HepG2 (cell line): ENCODE results near the gene PUS7. TPM values are rescaled to one million over a fixed set of nuclear protein-coding genes. Genes with fewer than 3 reads are reported as not detected.

ENCODE experiments used
- ADNP ChIP-seq: sonication (generic); formaldehyde crosslinking; IDR thresholded peaks from 2 replicates; pipeline ENCODE4 v1.4.0; 2020; ENCODE audit warnings: missing genetic modification reagents
- ATAD3A ChIP-seq: sonication (generic); formaldehyde crosslinking; IDR thresholded peaks from 2 replicates; pipeline ENCODE4 v1.4.0; 2020; ENCODE audit warnings: missing genetic modification reagents
- CHD4 ChIP-seq: fragments of 200-600 bp; sonication (generic); IDR thresholded peaks from 2 replicates; pipeline ENCODE4 v1.7.0; 2017; ENCODE audit warnings: mild to moderate bottlenecking, low read length, borderline replicate concordance
- EEA1 ChIP-seq: sonication (generic); formaldehyde crosslinking; IDR thresholded peaks from 2 replicates; pipeline ENCODE4 v1.5.1; 2020; ENCODE audit warnings: mild to moderate bottlenecking, missing genetic modification reagents, borderline replicate concordance
- ELF3 ChIP-seq: IDR thresholded peaks from 2 replicates; pipeline ENCODE4 v1.6.1; 2016; ENCODE audit warnings: missing genetic modification reagents, missing compliant biosample characterization
- HES4 ChIP-seq: sonication (generic); formaldehyde crosslinking; IDR thresholded peaks from 2 replicates; pipeline ENCODE4 v1.9.0; 2021; ENCODE audit warnings: mild to moderate bottlenecking, missing genetic modification reagents, borderline replicate concordance
- KDM1A ChIP-seq: IDR thresholded peaks from 2 replicates; pipeline ENCODE4 v1.6.1; 2016; ENCODE audit warnings: missing compliant biosample characterization
- KLF12 ChIP-seq: sonication (generic); formaldehyde crosslinking; IDR thresholded peaks from 2 replicates; pipeline ENCODE4 v1.4.0; 2020; ENCODE audit warnings: missing genetic modification reagents, borderline replicate concordance
- KLF15 ChIP-seq: sonication (generic); formaldehyde crosslinking; IDR thresholded peaks from 2 replicates; pipeline ENCODE4 v1.8.1; 2023; ENCODE audit warnings: borderline replicate concordance, mild to moderate bottlenecking, inconsistent platforms, missing genetic modification reagents, mixed read lengths
- MYNN ChIP-seq: sonication (generic); formaldehyde crosslinking; IDR thresholded peaks from 2 replicates; pipeline ENCODE4 v1.4.0; 2020; ENCODE audit warnings: mild to moderate bottlenecking, low read depth, missing genetic modification reagents
- RARA ChIP-seq: IDR thresholded peaks from 2 replicates; pipeline ENCODE4 v1.6.1; 2016; ENCODE audit warnings: missing genetic modification reagents, missing compliant biosample characterization
- TSC22D2 ChIP-seq: sonication (generic); formaldehyde crosslinking; IDR thresholded peaks from 2 replicates; pipeline ENCODE4 v1.5.1; 2020; ENCODE audit warnings: missing genetic modification reagents, mild to moderate bottlenecking, borderline replicate concordance
- ZFX ChIP-seq: sonication (generic); formaldehyde crosslinking; IDR thresholded peaks from 2 replicates; pipeline ENCODE4 v1.4.0; 2020; ENCODE audit warnings: mild to moderate bottlenecking, low read depth, missing genetic modification reagents, moderate library complexity
- ZNF260 ChIP-seq: sonication (generic); formaldehyde crosslinking; IDR thresholded peaks from 2 replicates; pipeline ENCODE4 v1.4.0; 2020; ENCODE audit warnings: missing genetic modification reagents, low read depth, mild to moderate bottlenecking, borderline replicate concordance
- ZNF598 ChIP-seq: sonication (generic); formaldehyde crosslinking; IDR thresholded peaks from 2 replicates; pipeline ENCODE4 v1.5.1; 2020; ENCODE audit warnings: mild to moderate bottlenecking, missing genetic modification reagents, borderline replicate concordance
- ZNF672 ChIP-seq: sonication (generic); formaldehyde crosslinking; IDR thresholded peaks from 2 replicates; pipeline ENCODE4 v1.8.1; 2022; ENCODE audit warnings: missing genetic modification reagents
- ZNF792 ChIP-seq: IDR thresholded peaks from 2 replicates; pipeline ENCODE4 v1.6.1; 2016
- ZNF878 ChIP-seq: sonication (generic); formaldehyde crosslinking; IDR thresholded peaks from 2 replicates; pipeline ENCODE4 v1.8.1; 2023; ENCODE audit warnings: mild to moderate bottlenecking, missing genetic modification reagents, moderate library complexity
- ZNF891 ChIP-seq: sonication (generic); formaldehyde crosslinking; IDR thresholded peaks from 2 replicates; pipeline ENCODE4 v1.5.0; 2020; ENCODE audit warnings: mild to moderate bottlenecking, missing genetic modification reagents
- polyA plus RNA-seq, 8 experiments: library from polyadenylated mRNA; depleted of rRNA in 3 of 8; stranded (reverse) in 7 of 8; unstranded in 1 of 8; fragments of >200 nt; fragmentation: Illumina TruSeq in 4 of 8; extraction: Trizol in 4 of 8; gene quantifications; 2 replicates each; pipeline versions ENCODE4 v1.2.1 to v1.2.3, GENCODE V29; 2011 to 2016; ENCODE audit warnings: low read depth in 4 of 8, missing spikeins in 1 of 8, mixed read lengths in 1 of 8; ENCODE audit not compliant: insufficient read depth in 1 of 8
- total RNA-seq, 5 experiments: library from RNA; depleted of rRNA; stranded (reverse); fragments of >200 nt; fragmentation: Illumina TruSeq; extraction: Trizol; gene quantifications; 2 replicates each; pipeline ENCODE4 v1.2.3, GENCODE V29; 2016; ENCODE audit warnings: low read depth in 1 of 5
- TF ChIP-seq, protein P1 (sequence below): IDR thresholded peaks from 2 replicates; pipeline ENCODE4 v1.6.1; 2016; ENCODE audit warnings: missing compliant biosample characterization, missing genetic modification reagents, borderline replicate concordance
- TF ChIP-seq, protein P2 (sequence below): sonication (generic); formaldehyde crosslinking; IDR thresholded peaks from 2 replicates; pipeline ENCODE4 v1.5.1; 2020; ENCODE audit warnings: mild to moderate bottlenecking, missing genetic modification reagents
- TF ChIP-seq, protein P3 (sequence below): sonication (generic); formaldehyde crosslinking; IDR thresholded peaks from 2 replicates; pipeline ENCODE4 v1.8.1; 2023; ENCODE audit warnings: mild to moderate bottlenecking, missing genetic modification reagents
- TF ChIP-seq, protein P4 (sequence below): sonication (generic); formaldehyde crosslinking; IDR thresholded peaks from 2 replicates; pipeline ENCODE4 v1.8.1; 2023; ENCODE audit warnings: mild to moderate bottlenecking, moderate library complexity, missing genetic modification reagents

The PUS7 gene
- total and polyA plus RNA-seq, 2 of the 13 experiments (the other 11 are each of a cell fraction or from before 2014, with no cell fraction given), result 14.4 to 41.2 TPM

DNA sequence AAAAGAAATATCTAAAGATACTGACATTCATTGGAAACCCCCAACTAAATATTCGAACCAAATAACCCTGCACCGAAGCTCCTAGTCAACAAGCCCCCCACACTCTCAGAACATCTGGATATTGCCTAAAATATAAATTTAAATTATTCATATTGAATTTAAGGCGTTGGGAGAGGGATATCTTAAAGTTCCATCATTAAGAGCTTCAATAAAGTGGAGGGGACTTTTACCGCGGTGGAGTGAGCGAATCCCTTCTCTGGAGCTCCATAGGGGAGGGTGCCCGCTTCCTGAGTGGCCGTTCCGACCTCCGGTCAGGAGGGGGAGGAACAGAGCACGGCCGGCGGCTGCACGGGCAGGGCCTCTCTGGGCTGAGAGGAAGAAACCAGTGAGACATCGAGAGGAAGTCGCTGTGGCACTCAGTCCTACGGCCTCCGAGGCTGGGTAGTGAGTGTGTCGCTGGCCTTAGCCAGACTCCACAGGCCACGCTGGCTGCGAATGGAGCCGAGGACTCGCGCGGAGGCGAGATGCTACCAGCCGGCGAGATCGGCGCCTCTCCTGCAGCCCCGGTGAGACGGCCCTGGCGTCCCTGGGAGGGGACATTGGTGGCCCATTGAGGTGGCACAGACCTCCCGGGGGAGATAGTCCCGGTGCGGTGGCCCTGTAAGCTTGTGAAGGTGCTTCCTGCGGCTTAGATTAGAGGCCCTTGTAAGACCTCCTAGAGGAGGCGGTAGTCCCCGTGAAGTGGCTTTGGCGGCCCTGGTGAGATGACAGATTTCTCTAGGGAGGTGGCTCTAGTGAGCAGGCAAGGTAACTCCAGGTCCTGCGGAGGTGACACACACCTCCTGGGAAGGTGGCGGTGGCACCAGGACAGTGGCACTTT lies 10.0 kb upstream of the PUS7 start, which contains the start of gene RINT1 (continued):
- peak; percentile 80 for TF ChIP-seq ELF3 (CRISPR knock-in tag)
- no peak for TF ChIP-seq HES4 (CRISPR knock-in tag)
- TF ChIP-seq, protein P1, sequence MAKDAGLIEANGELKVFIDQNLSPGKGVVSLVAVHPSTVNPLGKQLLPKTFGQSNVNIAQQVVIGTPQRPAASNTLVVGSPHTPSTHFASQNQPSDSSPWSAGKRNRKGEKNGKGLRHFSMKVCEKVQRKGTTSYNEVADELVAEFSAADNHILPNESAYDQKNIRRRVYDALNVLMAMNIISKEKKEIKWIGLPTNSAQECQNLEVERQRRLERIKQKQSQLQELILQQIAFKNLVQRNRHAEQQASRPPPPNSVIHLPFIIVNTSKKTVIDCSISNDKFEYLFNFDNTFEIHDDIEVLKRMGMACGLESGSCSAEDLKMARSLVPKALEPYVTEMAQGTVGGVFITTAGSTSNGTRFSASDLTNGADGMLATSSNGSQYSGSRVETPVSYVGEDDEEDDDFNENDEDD (CRISPR knock-in tag), result peak; percentile 37; the same call in 1 of the 2 replicates
- peak; percentile 88 for TF ChIP-seq ZNF891 (CRISPR knock-in tag)
- no peak for TF ChIP-seq ZNF672 (CRISPR knock-in tag)
- no peak for TF ChIP-seq KDM1A (CRISPR knock-in tag)
- TF ChIP-seq ZFX, result peak; percentile 99
- TF ChIP-seq ADNP (CRISPR knock-in tag), result no peak
- TF ChIP-seq ZNF598 (CRISPR knock-in tag), result peak; percentile 98
- peak; percentile 94; the same call in 1 of the 2 replicates for TF ChIP-seq EEA1 (CRISPR knock-in tag)
- peak; percentile 91 for TF ChIP-seq ZNF792
- TF ChIP-seq ZNF878, result 0 out of 2 replicates have a peak, but pooled peaks have one; percentile 65
- TF ChIP-seq TSC22D2 (CRISPR knock-in tag), result peak; percentile 69; the same call in 1 of the 2 replicates
- TF ChIP-seq, protein P2, sequence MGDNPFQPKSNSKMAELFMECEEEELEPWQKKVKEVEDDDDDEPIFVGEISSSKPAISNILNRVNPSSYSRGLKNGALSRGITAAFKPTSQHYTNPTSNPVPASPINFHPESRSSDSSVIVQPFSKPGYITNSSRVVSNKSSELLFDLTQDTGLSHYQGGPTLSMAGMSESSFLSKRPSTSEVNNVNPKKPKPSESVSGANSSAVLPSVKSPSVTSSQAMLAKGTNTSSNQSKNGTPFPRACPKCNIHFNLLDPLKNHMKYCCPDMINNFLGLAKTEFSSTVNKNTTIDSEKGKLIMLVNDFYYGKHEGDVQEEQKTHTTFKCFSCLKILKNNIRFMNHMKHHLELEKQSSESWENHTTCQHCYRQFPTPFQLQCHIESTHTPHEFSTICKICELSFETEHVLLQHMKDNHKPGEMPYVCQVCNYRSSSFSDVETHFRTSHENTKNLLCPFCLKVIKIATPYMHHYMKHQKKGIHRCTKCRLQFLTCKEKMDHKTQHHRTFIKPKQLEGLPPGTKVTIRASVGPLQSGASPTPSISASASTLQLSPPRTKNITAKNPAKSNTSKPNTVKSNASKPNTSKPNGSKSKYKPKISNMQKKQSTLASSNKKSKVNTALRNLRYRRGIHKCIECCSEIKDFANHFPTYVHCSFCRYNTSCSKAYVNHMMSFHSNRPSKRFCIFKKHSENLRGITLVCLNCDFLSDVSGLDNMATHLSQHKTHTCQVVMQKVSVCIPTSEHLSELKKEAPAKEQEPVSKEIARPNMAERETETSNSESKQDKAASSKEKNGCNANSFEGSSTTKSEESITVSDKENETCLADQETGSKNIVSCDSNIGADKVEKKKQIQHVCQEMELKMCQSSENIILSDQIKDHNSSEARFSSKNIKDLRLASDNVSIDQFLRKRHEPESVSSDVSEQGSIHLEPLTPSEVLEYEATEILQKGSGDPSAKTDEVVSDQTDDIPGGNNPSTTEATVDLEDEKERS, result peak; percentile 74; the same call in 1 of the 2 replicates
- TF ChIP-seq, protein P3, sequence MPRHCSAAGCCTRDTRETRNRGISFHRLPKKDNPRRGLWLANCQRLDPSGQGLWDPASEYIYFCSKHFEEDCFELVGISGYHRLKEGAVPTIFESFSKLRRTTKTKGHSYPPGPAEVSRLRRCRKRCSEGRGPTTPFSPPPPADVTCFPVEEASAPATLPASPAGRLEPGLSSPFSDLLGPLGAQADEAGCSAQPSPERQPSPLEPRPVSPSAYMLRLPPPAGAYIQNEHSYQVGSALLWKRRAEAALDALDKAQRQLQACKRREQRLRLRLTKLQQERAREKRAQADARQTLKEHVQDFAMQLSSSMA (CRISPR knock-in tag), result peak; percentile 74; the same call in 1 of the 2 replicates
- no peak for TF ChIP-seq KLF15 (CRISPR knock-in tag)
- TF ChIP-seq KLF12, result 0 out of 2 replicates have a peak, but pooled peaks have one; percentile 47
- no peak for TF ChIP-seq ZNF260 (CRISPR knock-in tag)
- TF ChIP-seq MYNN (CRISPR knock-in tag), result peak; percentile 98; the same call in 1 of the 2 replicates
- TF ChIP-seq CHD4, result no peak
- TF ChIP-seq RARA (CRISPR knock-in tag), result peak; percentile 56; the same call in 1 of the 2 replicates
- TF ChIP-seq, protein P4, sequence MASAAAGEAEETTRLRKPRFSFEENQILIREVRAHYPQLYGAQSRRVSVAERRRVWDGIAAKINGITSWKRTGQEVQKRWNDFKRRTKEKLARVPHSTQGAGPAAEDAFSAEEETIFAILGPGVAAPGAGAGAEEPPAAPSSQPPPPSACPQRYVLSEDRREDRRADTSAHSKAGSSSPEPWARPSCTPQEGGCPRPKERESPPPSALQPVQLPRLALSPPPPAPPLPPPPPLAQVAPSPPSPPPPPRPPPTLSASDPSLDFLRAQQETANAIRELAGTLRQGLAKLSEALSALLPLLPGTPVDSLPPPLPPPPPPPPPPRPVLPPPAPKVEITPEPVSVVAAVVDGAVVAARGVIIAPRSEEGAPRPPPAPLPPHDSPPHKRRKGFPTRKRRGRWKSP, result peak; percentile 78
- no peak for TF ChIP-seq ATAD3A (CRISPR knock-in tag)
